GM12891 (cell line): ENCODE data around the gene ACTR1A.

Experiments
- PAX5 ChIP-seq: IDR thresholded peaks from 2 replicates; pipeline ENCODE4 v1.6.1; 2011; ENCODE audit warnings: low read length, moderate library complexity, mild to moderate bottlenecking; ENCODE audit not compliant: insufficient read depth, severe bottlenecking
- POLR2A ChIP-seq: IDR thresholded peaks from 2 replicates; pipeline ENCODE4 v1.6.1; 2011; ENCODE audit warnings: low read depth, low read length, control low read depth
- POLR2AphosphoS5 ChIP-seq: IDR thresholded peaks from 2 replicates; pipeline ENCODE4 v1.6.1; 2011; ENCODE audit warnings: low read depth, low read length, control low read depth
- SPI1 ChIP-seq: IDR thresholded peaks from 2 replicates; pipeline ENCODE4 v1.6.1; 2011; ENCODE audit warnings: low read depth, low read length, control low read depth
- TAF1 ChIP-seq: IDR thresholded peaks from 2 replicates; pipeline ENCODE4 v1.6.1; 2011; ENCODE audit warnings: low read depth, low read length, control low read depth

DNA sequence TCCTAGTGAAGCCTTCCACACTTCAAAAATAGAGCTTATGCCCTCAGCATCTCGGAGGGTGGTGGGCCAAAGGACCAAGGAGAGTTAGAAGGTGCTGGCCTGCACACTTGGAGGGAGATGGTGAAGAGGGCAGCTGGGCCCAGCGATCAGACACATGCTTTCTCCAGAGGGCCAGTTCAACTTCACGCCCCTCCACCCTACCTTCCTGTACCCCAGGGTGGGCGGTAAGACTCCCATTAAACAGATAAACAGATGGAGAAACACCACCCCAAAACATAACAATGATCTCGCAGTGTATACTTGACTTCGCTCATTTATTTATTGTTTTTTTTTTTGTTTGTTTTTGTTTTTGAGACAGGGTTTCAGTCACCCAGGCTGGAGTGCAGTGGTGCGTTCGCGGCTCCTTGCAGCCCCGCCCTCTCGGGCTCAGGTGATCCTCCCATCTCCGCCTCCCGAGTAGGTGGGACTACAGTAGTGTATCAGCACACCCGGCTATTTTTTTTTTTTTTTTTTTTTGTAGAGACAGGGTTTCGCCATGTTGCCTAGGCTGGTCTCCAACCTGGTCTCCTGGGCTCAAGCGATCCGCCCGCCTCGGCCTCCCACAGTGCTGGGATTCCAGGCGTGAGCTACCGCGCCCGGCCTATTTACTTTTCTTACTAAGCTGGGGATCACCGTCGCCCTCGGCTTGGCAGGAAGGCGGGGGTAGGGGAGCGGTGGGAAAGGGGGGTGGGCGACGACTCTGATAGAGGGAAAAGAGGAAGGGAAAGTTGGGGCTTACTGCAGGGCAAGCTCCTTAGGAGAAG lies 53.0 kb downstream of the ACTR1A start:
- no peak for TF ChIP-seq TAF1
- TF ChIP-seq POLR2A: no peak
- no peak for TF ChIP-seq POLR2AphosphoS5
- TF ChIP-seq PAX5: no peak
- 0 out of 2 replicates have a peak, but pooled peaks have one; percentile 21 for TF ChIP-seq SPI1
